Muscle of back (tissue), 11 donors: ENCODE measurements around the gene PIAS1. TPM values are rescaled to one million over a fixed set of nuclear protein-coding genes. Genes with fewer than 3 reads are reported as not detected.

Source experiments
- DNase-seq, 3 donors: peaks; one replicate each; pipeline versions ENCODE4 v3.0.0 to v3.0.0-alpha.2; 2013
- polyA plus RNA-seq, 10 donors: library from polyadenylated mRNA; unstranded; fragments of 120-200 nt; gene quantifications; one replicate each; pipeline ENCODE4 v1.2.1, GENCODE V29; 2013; ENCODE audit not compliant: insufficient read length in 10 of 10

The PIAS1 gene
- polyA plus RNA-seq, 10 donors, result 25.0 to 41.2 (median 28.5) TPM

DNA sequence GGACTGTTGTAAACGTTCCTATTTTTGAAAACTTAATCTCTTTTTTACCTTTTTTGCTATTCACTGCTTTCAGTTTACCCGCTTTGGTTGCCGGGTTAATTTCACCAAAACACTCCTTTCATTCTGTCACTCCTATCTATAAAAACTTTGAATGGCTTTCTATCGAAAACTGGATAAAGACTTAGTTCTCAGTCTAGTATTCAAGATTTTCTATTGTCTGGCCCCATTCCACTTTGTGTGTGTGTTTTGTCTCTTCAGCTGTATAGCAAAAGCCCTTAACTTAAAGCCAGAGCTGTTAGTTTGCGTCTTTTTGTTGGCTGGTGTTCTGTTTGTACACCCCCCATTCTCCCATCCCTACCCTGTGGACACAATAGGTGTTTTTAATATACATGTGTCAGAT is 7.5 kb downstream of the PIAS1 start:
- no peak for DNase-seq

DNA sequence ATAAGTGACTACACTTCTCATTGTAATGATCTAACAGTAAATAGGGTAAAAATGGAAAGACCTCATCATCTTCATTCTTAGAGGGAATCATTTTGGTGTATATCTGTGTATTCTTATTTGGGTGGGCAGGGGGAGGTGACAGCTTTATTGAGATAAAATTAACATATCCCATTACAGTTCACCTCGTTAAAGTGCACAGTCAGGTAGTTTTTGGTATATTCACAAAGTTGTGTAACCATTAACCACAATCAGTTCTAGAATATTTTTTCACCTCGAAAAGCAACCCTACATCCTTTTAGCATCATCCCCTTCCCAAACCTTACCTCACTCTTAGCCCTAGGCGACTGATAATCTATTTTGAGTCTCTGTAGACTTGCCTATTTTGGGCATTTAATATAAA is 8.1 kb downstream of the PIAS1 start:
- no peak for DNase-seq

GRCh38 chr15:68062946-68063465 is 8.9 kb downstream of the PIAS1 start:
- DNase-seq, result no peak

DNA sequence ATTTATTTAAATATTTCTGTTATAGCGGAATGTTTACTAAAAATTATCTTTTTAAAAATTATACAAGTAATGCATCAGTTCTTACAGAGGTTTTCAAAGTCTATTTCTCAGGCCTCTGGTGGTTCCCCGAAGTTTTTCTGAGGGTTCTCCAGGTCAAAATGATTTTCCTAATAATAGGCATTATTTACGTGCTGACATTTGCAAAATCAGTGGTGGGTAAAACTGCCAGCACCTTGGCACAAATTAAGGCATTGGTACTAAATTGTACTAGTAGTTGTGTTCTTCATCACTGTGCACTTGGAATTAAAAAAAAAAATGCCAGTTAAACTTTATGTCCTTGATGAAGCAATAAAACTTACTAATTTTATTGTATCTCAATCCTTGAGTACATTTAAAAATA is 9.5 kb downstream of the PIAS1 start:
- no peak for DNase-seq

- no peak for DNase-seq
Measured at GRCh38 chr15:68073576-68074288, 19.6 kb downstream of the PIAS1 start.

DNA sequence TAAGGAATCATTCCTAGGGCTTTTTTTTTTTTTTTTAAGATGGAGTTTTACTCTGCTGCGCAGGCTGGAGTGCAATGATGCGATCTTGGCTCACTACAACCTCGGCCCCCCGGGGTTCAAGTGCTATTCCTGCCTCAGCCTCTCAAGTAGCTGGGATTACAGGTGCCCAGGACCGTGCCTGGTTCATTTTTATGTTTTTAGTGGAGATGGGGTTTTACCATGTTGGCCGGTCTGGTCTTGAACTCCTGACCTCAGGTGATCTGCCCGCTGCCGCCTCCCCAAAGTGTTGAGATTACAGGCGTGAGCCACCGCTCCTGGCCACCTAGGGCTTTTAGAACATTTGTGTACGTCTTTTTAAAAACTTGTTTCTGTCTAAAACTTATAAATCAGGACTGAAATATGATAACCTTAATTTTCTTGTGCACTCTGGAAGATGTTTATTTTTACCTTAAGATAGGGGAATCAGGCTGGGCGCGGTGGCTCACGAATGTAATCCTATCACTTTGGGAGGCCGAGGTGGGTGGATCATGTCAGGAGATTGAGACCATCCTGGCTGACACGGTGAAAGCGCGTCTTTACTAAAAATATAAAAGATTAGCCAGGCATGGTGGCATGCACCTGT is 21.8 kb downstream of the PIAS1 start:
- DNase-seq, result no peak

- DNase-seq, result no peak
Measured at GRCh38 chr15:68078365-68078764, 24.2 kb downstream of the PIAS1 start.

DNA sequence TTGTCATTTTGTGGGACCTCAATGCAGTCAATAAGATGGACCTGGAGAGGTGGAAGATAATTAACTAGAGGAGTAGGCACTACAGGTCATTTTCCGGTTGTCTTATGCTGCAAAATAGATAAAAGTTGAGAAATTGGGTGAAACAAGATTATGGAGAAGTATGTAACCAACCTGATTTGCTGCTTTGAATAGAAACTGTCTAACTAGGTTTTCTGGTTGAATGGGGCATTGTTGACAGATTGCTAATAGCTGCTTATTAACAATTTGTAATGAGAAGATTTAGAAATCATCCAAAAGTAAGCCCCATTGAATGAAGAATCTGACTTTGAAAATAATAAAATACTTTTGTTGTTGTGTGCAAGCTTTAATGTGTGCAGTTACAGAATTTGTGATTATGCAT is 26.2 kb downstream of the PIAS1 start:
- DNase-seq, result no peak

DNA sequence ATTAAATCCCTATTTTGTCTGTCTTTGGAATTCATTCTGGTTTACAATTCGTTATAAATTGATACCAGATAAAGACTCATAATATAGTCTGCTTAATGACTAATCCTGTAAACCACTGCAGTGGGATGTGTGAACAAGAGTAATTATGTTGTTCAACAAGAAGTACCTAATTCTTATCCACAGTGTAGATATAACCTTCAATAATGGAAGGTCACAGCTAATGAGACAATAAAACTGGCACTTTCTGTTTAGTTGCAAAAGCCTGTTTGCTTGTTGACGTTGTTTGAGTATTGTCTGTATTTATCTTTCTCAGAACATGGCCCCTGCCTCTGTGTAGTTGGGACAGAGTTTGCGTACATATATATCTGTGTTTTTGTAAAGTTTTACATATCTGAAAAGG is 26.7 kb downstream of the PIAS1 start:
- no peak for DNase-seq

DNA sequence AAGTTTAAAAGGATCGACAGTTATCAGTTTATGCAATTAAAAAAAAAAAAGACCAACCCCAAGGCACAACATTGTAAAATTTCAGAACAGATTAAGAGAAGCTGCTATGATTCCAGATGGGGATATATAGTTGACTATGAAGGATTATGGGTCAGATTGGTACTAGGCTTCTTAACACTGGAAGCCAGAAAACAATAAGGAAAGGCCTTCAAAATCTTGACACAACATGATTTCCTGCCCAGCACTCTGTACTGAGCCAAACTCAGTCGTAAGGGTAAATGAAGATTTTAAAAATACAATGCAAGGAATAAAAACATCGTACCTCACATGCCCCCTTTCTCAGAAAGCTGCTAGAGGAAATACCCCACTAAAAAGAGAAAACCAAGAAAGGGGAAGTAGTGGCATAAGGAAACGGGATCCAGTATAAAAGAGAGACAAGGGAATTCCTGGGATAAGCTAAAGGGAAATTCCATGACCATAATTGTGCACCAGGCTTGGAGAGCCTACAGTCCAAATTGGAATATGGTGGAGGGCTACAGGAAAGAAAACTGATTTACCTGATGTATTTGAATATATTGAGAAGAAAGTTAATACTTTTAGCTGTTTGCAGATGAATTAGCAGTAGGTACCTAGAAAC is 27.9 kb downstream of the PIAS1 start:
- DNase-seq, result no peak

DNA sequence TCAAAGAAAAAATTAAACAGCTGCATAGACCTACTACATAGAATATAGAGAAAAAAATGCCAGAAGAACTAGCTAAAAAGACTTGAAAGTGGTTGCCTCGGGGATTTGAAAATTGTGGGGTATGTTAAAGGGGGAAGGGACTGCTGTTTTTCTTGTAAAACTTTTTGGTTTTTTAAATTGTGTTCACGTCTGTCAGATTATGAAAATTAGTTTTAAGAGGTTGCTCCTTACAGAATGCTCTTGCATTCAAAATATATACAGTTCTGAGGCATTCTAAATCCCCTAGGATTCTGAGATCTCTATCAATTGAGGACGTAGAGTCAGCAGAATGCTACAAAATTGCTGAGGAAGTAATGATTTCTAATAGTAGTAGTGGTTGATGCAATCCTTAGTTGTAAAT is 28.6 kb downstream of the PIAS1 start:
- no peak for DNase-seq

DNA sequence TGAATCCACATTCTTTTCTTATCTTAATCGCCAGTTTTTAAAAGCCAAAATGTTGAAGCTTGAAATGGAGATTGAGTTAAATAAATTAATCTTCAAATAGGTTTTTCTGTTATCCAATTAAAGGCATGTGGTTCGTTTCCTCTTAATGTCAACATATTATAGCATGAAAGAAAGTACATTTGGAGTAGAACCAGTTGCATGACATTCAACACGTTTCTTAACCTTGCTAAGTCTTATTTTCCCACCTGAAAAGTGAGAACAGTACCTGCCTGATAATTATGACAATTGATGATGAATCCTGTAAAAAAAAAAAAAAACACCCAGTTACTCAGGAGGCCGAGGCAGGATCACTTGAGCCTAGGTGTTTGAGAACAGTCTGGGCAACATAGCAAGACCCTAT is 29.3 kb downstream of the PIAS1 start:
- no peak for DNase-seq

GRCh38 chr15:68085052-68085451 is 30.9 kb downstream of the PIAS1 start:
- DNase-seq, result no peak

- DNase-seq, result no peak
Measured at GRCh38 chr15:68091743-68092142, 37.6 kb downstream of the PIAS1 start.

- DNase-seq, result no peak
Measured at GRCh38 chr15:68096099-68096498, 42.0 kb downstream of the PIAS1 start.

- DNase-seq, result no peak
Measured at GRCh38 chr15:68097029-68097428, 42.9 kb downstream of the PIAS1 start.

DNA sequence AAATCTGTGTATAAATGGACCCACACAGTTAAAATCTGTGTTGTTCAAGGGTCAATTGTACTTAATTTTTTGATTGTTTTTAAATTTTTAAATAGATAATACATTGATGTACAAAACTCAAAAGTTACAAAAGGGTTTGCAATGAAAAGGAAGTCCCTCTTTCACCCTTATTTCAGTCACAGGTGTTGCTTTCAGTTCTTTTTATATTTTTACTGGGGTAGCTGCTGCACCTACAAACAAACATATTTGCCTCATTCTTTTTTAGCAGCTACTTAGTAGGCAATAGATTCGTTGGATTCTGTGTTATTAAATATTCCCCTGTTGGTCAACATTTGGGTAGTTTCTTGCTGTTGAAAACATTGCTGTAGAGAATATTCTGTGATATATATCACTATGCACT is 44.4 kb downstream of the PIAS1 start:
- no peak for DNase-seq

GRCh38 chr15:68100194-68100593 is 46.1 kb downstream of the PIAS1 start:
- no peak for DNase-seq

GRCh38 chr15:68103603-68104002 is 49.5 kb downstream of the PIAS1 start:
- no peak for DNase-seq

DNA sequence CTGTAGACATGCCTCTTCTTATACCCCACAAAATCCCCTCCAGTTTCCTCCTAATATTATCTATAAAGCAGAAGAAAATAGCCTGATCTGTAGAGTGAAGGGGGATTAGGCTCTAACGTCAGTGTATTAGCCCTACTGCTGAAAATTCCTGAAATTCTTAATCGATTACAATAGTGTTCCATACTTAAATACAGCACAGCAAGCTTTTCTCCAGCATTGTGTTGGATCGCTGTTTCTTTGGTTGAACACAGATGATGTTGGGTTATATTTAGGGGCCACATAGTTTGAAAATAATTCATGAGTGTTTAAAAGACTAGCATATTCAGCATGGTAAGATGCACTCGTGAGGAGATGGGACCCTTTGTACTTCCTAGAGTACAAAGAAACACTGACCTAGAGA is 52.5 kb downstream of the PIAS1 start:
- DNase-seq, result peak in 2 of 3 donors; percentile 26 to 54

DNA sequence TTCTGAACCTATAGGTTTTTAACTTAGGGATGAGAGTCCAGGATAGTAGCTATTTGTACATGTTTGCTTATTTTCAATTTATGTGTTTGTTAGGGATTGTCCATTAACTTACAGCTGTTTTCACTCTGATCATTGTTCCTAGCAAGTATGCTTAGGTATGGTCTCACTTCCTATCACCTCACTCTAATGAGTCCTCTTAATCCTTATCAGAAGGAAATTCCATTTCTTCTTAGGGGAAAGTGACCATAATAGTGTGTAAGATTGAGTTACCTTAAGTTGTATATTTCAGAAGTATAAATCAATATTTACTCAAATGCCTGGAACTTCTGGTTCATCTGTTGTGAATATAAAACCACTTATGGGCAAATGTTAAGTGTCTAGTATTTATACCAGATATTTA is 53.0 kb downstream of the PIAS1 start:
- DNase-seq, result no peak

DNA sequence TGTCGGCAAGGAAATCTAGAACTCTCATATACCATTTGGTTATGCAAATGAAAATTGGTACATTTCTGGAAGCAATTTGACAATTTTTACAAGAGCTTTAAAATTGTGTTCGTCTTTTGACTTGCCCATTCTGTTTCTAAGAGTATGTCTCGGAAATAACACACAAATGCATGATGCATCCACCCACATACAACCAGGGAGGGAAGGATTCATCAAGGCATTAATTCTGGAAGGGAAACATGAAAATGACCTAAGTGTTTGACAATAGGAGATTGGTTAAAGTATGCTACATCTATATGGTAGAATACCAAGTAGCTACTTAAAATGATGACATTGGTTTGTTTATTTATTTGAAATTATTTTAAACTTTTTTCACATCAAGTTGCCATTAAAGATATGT is 58.6 kb downstream of the PIAS1 start:
- DNase-seq, result no peak

DNA sequence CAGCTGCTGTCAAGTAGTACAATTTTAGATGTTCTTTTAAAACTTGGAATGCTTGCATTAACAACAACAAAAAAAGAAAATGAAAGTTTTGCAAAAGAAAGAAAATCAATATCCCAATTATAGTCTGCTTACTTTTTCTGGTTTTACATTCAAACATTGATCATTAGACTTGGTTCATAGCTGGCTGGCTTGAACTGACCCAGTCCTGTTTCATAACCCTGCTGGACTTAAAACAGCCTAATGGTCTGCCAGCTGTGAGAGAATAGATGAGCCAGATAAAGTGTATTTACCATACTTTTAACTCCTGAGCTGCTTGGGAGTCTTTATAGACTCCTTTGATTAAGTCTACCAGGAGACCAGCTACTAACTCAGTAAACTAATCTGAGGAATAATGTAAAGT is 59.2 kb downstream of the PIAS1 start:
- peak in 1 of 3 donors; percentile 42 for DNase-seq
